Astrocyte of the spinal cord (primary cell): ENCODE data around the gene NDFIP2.

Experiments used
- DNase-seq: peaks from one replicate; pipeline ENCODE4 v3.0.0; 2011; ENCODE audit warnings: low read depth, low spot score
- H3K4me3 ChIP-seq: 2 replicates; pipeline ENCODE4 v1.5.1; 2011; ENCODE audit warnings: low read depth, mild to moderate bottlenecking, low read length, moderate library complexity
- in situ Hi-C: cut with HindIII; loops from 2 replicates; pipeline ENCODE4 v1.10.0; 2017; ENCODE audit warnings: low sequenced_read_pairs
- TF ChIP-seq, protein P1 (sequence below): IDR thresholded peaks from 2 replicates; pipeline ENCODE4 v1.5.1; 2012; ENCODE audit warnings: low read depth, mild to moderate bottlenecking, low read length, inconsistent platforms

NDFIP2 gene

DNA sequence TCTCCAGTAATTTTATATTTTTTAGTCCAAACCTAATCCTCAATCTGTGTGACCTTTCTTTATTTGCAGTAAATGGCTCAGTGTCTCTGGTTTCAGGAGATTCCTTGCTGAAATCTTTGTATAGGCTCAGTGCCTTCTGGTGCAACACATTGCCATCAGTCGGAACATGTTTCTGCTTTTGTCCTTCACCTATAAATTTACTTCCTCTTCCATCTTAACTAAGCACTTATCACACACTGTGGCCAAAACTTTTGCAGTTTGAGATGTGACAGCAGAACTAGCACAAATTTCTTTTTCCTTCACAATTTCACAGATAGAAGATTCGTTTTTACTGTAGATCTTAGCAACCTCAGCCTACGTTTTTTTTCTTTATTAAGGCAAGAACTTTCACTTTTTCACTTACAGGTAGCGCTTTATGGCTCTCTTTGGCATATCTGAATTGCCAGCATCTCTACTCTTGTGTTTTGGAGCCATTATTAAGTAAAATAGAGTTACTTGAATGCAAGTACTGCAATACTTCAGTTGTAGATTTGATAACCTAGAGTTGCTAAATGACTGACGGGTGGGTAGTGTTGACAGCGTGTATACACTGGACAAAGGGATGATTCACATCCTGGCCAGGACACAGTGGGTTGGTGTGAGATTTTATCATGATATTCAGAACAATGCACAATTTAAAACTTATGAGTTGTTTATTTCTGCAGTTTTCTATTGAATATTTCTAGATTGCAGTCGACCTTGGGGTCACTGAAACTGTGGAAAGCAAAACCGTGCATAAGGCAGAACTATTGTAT is 44.3 kb downstream of the NDFIP2 start:
- TF ChIP-seq, protein P1, sequence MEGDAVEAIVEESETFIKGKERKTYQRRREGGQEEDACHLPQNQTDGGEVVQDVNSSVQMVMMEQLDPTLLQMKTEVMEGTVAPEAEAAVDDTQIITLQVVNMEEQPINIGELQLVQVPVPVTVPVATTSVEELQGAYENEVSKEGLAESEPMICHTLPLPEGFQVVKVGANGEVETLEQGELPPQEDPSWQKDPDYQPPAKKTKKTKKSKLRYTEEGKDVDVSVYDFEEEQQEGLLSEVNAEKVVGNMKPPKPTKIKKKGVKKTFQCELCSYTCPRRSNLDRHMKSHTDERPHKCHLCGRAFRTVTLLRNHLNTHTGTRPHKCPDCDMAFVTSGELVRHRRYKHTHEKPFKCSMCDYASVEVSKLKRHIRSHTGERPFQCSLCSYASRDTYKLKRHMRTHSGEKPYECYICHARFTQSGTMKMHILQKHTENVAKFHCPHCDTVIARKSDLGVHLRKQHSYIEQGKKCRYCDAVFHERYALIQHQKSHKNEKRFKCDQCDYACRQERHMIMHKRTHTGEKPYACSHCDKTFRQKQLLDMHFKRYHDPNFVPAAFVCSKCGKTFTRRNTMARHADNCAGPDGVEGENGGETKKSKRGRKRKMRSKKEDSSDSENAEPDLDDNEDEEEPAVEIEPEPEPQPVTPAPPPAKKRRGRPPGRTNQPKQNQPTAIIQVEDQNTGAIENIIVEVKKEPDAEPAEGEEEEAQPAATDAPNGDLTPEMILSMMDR: no peak
- no peak overlapping the region for H3K4me3 ChIP-seq
- DNase-seq: no peak
- in situ Hi-C loops: no loop called here

DNA sequence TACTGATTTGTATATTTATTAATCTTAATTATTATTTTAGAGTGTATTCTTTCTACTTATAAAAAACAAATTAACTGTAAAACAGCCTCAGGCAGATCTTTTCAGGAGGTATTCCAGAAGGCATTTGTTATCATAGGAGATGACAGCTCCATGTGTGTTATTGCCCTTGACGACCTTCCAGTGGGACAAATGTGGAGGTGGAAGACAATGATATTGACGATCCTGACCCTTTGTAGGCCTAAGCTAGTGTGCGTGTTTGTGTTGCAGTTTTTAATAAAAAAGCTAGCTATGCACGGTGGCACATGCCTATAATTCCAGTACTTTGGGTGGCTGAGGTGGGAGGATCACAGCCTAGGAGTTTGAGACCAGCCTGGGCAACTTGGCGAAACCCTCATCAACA is 46.7 kb downstream of the NDFIP2 start:
- in situ Hi-C loops: no loop called here
- DNase-seq: no peak
- TF ChIP-seq, protein P1: no peak
- no peak overlapping the region for H3K4me3 ChIP-seq

GRCh38 chr13:79528356-79528755 is 47.4 kb downstream of the NDFIP2 start:
- TF ChIP-seq, protein P1: no peak
- in situ Hi-C loops: no loop called here
- no peak for DNase-seq
- no peak overlapping the region for H3K4me3 ChIP-seq

- TF ChIP-seq, protein P1: no peak
- in situ Hi-C loops: no loop called here
- H3K4me3 ChIP-seq: no peak overlapping the region
- DNase-seq: no peak
Observed at GRCh38 chr13:79528759-79529191, 47.8 kb downstream of the NDFIP2 start.

DNA sequence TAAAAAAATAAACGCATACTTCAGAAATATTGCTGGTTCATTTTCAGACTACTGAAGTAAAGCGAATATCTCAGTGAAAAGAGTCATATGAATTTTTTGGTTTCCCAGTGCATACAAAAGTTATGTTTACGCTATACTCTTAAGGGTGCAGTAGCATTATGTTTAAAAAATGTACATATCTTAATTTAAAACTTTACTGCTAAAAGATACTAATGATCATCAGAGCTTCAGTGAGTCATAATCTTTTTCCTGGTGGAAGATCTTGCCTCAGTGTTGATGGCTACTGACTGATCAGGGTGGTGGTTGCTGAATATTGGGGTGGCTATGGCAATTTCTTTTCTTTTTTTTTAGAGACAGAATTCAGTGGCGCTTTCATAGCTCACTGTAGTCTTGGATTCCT is 48.9 kb downstream of the NDFIP2 start:
- TF ChIP-seq, protein P1: no peak
- DNase-seq: no peak
- no peak overlapping the region for H3K4me3 ChIP-seq
- in situ Hi-C loops: no loop called here

GRCh38 chr13:79530270-79530669 is 49.3 kb downstream of the NDFIP2 start:
- in situ Hi-C loops: no loop called here
- no peak for DNase-seq
- no peak overlapping the region for H3K4me3 ChIP-seq
- TF ChIP-seq, protein P1: no peak
